Measurements from ENCODE around the gene CD36. TPM values are rescaled to one million over a fixed set of nuclear protein-coding genes. Genes with fewer than 3 reads are reported as not detected.

CD36 gene
- total RNA-seq, 4 donors from 2014 or later = 122 to 261 (median 180) TPM

GRCh38 chr7:80705130-80705781, 66.8 kb downstream of the CD36 start:
- no peak overlapping the region for H3K4me3 ChIP-seq
- H3K4me1 ChIP-seq = peaks cover 0 to under 1% (median 0%) of the 10 kb centered on the region in 4 donors
- no peaks in the 10 kb centered on the region for H3K36me3 ChIP-seq
- H3K27ac ChIP-seq = no peak overlapping the region
- no peak for DNase-seq (ENCODE audit: low spot score in 2 of 2)
- H3K27me3 ChIP-seq = no peaks in the 10 kb centered on the region
- H3K9me3 ChIP-seq = no peaks in the 10 kb centered on the region
- TF ChIP-seq EP300 (IDR thresholded peaks at IDR 0.05) = no peak
- 61 to 70% methylated on average over 2 of the region's 2 CpGs for WGBS, 2 donors

- Histone ChIP-seq H3K36me3 (no peaks in the 10 kb centered on the region), H3K4me1 (no peaks in the 10 kb centered on the region), H3K27me3 (no peaks in the 10 kb centered on the region), H3K9me3 (no peaks in the 10 kb centered on the region), H3K4me3 (no peak overlapping the region), H3K27ac (no peak overlapping the region)
- WGBS, 2 donors = 90 to 93% methylated on average over 1 of the region's 1 CpG
- no peak for DNase-seq (ENCODE audit: low spot score in 2 of 2)
- no peak for TF ChIP-seq EP300 (IDR thresholded peaks at IDR 0.05)
Observed at GRCh38 chr7:80707318-80707717, 68.9 kb downstream of the CD36 start.

DNA sequence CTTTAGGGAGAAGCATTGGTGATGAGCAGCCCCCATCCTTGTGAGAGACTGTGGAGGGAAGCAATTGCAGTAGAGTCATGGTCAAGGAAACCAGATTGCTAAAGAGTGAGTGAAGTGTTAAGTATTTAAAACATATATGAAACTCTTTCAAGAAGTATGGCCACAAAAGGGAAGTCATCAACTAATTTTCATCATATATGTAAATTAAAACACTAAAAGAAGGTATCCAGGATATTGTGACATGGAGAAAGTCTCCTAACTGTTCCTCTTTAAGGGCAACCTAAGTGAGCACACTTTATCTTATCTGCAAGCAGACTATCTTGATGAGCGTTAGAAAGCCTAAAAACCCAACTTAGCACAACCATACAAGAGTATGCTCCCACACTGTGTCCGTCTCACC, 69.7 kb downstream of the CD36 start:
- Histone ChIP-seq H3K36me3 (no peaks in the 10 kb centered on the region), H3K27ac (no peak overlapping the region), H3K27me3 (no peaks in the 10 kb centered on the region), H3K9me3 (no peaks in the 10 kb centered on the region), H3K4me1 (no peaks in the 10 kb centered on the region), H3K4me3 (no peak overlapping the region)
- DNase-seq (ENCODE audit: low spot score in 2 of 2) = no peak
- WGBS, 2 donors = 87 to 88% methylated on average over 2 of the region's 2 CpGs
- TF ChIP-seq EP300 (IDR thresholded peaks at IDR 0.05) (no peak), CTCF (IDR thresholded peaks at IDR 0.05) (no peak), POLR2A (IDR thresholded peaks at IDR 0.05) (no peak)

DNA sequence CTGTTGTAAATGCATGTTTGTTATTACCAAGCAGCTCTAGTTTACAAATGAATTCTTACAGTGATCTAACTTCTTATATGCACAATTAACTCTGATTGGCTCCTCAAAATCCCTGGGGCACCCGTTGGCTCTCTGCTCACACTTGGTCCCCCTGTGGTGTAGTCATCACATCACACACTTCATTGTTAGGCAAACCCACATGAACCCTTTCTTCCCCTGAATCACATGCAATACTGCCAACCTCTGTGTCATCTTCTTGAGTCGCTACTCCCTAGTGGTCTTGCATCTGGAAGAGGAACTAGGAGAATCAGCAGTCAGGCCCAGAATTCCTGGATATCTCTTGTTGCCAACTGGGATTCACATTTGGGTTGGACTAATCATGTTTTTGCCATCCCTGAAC, 73.1 kb downstream of the CD36 start:
- 36 to 53% methylated on average over 2 of the region's 2 CpGs for WGBS, 2 donors
- TF ChIP-seq EP300 (IDR thresholded peaks at IDR 0.05) = no peak
- no peak for TF ChIP-seq CTCF (IDR thresholded peaks at IDR 0.05)
- TF ChIP-seq POLR2A (IDR thresholded peaks at IDR 0.05) = no peak
- H3K27ac ChIP-seq = no peak overlapping the region
- no peaks in the 10 kb centered on the region for H3K36me3 ChIP-seq
- H3K27me3 ChIP-seq = no peaks in the 10 kb centered on the region
- no peak for DNase-seq (ENCODE audit: low spot score in 2 of 2)
- no peak overlapping the region for H3K4me3 ChIP-seq
- H3K9me3 ChIP-seq = no peaks in the 10 kb centered on the region
- no peaks in the 10 kb centered on the region for H3K4me1 ChIP-seq

GRCh38 chr7:80719261-80719660, 80.8 kb downstream of the CD36 start:
- whole genome bisulfite sequencing, 2 donors = 71 to 78% methylated on average over 3 of the region's 3 CpGs
- TF ChIP-seq POLR2A (IDR thresholded peaks at IDR 0.05) = no peak
- TF ChIP-seq CTCF (IDR thresholded peaks at IDR 0.05) = no peak
- TF ChIP-seq EP300 (IDR thresholded peaks at IDR 0.05) = no peak

GRCh38 chr7:80720146-80720545, 81.7 kb downstream of the CD36 start:
- DNase-seq (ENCODE audit: low spot score in 2 of 2) = no peak
- 96 to 98% methylated on average over 3 of the region's 3 CpGs for WGBS, 2 donors
- Histone ChIP-seq H3K9me3 (no peaks in the 10 kb centered on the region), H3K4me1 (peaks cover 0 to 30% (median 18%) of the 10 kb centered on the region in 4 donors), H3K4me3 (no peak overlapping the region), H3K27ac (no peak overlapping the region), H3K27me3 (no peaks in the 10 kb centered on the region), H3K36me3 (no peaks in the 10 kb centered on the region)
- no peak for TF ChIP-seq EP300 (IDR thresholded peaks at IDR 0.05)
- TF ChIP-seq POLR2A (IDR thresholded peaks at IDR 0.05) = no peak
- no peak for TF ChIP-seq CTCF (IDR thresholded peaks at IDR 0.05)

More at GRCh38 chr7:80719261-80719660, 80.8 kb downstream of the CD36 start:
- H3K27me3 ChIP-seq = no peaks in the 10 kb centered on the region
- H3K36me3 ChIP-seq = no peaks in the 10 kb centered on the region
- DNase-seq (ENCODE audit: low spot score in 2 of 2) = no peak
- no peaks in the 10 kb centered on the region for H3K9me3 ChIP-seq
- no peak overlapping the region for H3K4me3 ChIP-seq
- peaks cover 0 to 29% (median 16%) of the 10 kb centered on the region in 4 donors for H3K4me1 ChIP-seq
- H3K27ac ChIP-seq = no peak overlapping the region
